NCI-H82 treated with DMSO at 0.1 percent for 48 hours (cell line): Measurements from ENCODE around the gene GPR148.
"Not testable (repeated sequence)": the region's sequence is repeated elsewhere in the genome, so short reads cannot be mapped to it uniquely, and the experiment has no call there.

ENCODE experiments used
- DNase-seq: peaks from one replicate; lab custom pipeline; 2025; ENCODE audit not compliant: unreplicated experiment; lab: John Stamatoyannopoulos, UW

The GPR148 gene, protein sequence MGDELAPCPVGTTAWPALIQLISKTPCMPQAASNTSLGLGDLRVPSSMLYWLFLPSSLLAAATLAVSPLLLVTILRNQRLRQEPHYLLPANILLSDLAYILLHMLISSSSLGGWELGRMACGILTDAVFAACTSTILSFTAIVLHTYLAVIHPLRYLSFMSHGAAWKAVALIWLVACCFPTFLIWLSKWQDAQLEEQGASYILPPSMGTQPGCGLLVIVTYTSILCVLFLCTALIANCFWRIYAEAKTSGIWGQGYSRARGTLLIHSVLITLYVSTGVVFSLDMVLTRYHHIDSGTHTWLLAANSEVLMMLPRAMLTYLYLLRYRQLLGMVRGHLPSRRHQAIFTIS

DNA sequence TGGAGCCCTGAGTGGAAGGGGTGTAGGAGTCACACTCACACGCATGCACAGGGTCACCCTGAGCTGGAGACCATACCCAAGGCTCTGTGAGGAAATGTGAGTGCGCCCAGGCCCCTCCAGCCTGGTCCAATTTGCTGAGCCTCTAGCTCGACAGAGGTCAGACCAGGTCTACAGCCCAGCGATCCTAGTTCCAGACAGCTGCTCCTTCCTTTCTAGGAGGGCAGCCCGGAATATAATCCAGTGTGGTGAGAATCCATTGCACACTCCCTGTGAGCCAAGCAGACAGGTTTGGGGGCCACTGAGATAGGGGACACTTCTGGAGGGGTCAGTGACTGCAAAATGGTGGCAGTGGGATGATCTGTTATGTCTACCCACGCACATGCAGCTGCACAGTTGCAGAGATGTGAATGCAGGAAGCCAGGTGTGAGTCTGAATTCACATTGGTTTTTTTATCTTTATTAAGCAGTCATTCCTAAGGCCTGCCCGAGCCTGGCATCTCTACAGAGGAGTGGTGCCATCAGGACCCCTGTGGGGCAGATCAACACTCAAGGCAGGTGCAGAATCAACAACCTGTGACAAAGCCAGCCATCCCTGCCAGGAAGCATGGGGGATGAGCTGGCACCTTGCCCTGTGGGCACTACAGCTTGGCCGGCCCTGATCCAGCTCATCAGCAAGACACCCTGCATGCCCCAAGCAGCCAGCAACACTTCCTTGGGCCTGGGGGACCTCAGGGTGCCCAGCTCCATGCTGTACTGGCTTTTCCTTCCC is at the start of gene GPR148:
Gene GPR148, plus strand, starts transcription at position 522 of the 768 bp plus-strand sequence. Its CDS starts 82 bp downstream, at position 604.
- DNase-seq: no peak

DNA sequence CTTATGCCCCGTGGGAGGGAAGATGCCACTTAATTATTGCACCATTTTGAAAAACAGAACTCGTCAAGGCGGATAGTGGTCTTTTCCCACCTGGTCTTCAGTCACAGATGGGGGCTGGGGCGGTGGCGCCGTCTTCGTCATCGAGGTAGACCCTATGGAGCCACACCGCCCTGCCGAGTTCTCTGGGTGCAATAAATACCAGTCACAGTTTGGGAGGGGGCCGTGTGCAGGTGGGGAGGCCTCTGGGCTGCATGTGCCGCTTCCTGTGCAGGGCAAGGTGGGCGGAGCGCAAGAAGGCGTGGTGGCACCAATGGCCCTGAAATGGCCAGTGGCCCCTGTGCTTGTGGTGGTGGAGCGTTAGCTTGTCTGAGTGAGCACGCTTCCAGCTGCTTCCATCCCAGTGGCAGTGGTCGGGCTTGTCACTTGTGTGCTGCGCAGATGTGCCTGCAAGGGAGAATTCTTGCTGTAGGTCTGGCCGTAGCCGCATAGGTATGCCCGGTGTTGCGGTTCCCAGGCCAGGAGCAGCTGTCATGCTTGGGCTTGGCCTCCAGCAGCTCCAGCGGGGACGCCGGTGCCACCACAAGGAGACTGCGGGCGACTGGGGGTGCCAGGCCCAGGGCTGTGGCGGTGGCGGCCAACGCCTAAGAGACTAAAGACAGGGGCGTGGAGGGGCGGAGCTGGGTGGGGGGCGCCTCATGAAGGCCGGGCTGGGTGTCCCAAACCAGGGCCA is 36.7 kb upstream of the GPR148 start:
- DNase-seq: not testable (repeated sequence)

DNA sequence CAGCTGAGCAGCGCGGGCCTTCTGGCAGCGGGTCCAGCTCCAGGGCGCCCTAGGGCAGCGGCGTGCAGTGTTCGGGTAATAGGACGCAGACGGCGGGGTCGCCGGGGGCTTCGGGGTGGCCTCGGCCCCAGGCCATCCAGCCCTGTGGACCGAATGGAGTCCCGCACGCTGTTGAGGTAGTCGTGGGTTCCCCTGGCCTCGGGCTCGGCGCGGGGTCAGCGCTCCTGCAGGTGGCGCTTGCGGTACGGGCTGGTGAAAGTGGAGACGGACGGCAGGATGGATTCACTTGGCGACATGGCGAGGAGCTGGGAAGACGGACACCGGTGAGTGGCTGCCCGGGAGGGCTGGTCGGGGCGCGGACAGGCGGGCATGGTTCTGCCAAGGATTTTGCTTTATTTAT is 35.4 kb upstream of the GPR148 start:
- not testable (repeated sequence) for DNase-seq

DNA sequence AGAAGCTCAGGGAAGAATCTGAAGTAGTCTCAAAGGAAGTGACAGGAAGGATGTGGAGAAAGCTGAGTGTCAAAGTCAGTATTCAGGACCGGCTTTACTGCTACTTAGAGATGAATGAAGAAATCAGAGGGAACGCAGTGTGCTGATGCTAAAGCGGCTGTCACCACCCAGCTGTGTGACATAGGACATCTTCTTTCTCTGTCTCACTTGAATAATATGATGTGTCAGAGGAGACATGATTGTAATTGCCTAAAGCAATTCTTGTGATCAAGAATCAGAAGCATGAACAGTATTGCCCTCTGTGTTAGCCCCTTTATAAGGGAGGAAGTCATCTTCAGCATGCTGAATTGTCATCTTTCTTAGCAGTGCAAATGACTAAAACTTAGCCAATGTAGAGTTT is 25.6 kb upstream of the GPR148 start:
- DNase-seq: not testable (repeated sequence)

DNA sequence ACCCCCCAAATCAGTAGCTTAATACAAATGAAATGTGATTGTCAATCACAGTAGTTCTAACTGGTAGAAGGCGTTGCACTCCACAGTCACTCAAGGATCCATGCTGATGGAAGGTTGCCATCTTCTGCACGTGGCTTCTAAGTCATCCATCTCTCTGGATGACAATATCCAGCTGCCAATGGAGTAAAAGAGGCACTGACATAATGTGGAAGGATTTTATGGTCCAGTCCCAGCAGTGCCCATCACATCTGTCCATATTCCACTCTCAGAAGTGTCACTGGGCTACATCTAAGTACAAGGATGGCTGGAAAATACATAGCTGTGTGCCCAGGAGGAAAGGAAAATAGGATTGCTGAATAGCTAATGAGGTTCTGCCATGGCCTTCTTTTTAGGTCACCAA is 14.1 kb upstream of the GPR148 start:
- DNase-seq: not testable (repeated sequence)

DNA sequence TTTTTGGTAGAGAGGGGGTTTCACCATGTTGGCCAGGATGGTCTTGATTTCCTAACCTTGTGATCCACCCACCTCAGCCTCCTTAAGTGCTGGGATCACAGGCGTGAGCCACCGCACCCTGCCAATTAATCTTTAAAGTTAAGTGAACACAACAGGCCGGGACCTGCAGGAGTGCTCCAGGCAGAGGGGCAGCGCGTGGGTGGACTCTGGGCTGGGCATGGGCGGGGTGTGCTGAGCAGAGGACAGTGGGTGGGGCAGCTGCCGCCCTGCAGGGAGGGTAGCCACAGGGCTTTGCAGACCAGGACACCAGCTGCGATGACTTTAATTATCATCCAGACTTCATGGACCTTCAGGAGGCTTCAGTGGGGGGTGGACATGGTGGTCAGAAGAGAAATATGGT is 8.8 kb upstream of the GPR148 start:
- no peak for DNase-seq

DNA sequence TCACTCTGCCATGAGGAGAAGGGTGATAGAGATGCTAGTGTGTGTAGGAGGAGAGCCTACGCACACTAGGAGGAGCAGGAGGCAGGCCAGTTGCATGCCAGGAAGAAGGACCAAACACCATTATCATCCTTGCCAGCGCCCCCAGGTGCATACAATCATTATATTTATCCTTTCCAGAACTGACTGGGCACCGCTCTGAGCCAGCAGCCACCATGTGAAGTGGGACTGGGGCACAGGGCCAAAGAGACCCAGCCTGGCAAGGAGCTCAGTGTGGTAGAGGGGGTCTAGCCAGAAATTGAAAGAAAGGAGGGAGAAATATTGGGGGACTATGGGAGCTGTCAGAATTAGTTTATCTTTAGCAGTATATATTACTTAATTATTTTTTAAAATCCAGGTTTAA is 8.3 kb upstream of the GPR148 start:
- DNase-seq: no peak

DNA sequence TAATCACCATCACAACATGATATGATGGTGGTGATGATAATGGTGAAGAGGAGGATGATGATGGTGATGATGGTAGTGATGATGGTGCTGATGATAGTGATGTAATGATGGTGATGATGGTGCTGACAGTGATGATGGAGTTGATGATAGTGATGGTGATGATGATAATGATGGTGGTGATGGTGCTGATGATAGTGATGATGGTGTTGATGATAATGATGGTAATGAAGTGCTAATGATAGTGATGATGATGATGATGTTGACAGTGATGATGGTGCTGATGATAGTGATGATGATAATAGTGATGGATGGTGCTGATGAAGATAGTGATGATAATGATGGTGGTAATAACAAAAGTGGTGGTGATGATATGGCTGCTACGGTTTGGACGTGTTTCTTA is 4.4 kb upstream of the GPR148 start:
- DNase-seq: no peak

DNA sequence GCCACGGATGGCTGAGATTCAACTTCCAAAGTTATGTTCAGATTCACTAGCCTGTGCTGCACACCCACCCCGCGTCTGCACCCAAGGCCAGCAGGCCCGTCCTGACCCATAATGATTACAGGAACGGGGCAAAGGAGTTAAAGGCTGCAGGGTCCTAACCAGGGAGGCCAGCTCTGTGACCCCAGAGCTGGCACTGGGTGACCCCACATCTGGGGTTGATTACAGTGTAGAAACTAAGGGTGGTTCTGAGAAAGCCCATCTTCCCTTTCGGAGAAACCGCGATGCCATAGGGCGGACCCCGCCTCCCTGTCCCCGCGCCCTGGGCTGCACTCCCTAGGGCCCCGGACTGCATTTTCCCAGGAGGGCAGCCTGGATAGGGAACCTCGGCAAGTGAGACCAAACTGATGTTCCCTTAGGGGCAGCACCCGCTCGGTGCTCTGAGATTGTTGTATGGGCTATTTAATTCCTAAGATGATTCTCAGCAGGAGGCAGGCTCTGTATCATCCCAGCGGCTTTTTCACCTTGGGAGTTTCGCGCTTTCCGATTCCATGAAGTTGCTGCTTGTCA is 2.2 kb upstream of the GPR148 start:
- no peak for DNase-seq

DNA sequence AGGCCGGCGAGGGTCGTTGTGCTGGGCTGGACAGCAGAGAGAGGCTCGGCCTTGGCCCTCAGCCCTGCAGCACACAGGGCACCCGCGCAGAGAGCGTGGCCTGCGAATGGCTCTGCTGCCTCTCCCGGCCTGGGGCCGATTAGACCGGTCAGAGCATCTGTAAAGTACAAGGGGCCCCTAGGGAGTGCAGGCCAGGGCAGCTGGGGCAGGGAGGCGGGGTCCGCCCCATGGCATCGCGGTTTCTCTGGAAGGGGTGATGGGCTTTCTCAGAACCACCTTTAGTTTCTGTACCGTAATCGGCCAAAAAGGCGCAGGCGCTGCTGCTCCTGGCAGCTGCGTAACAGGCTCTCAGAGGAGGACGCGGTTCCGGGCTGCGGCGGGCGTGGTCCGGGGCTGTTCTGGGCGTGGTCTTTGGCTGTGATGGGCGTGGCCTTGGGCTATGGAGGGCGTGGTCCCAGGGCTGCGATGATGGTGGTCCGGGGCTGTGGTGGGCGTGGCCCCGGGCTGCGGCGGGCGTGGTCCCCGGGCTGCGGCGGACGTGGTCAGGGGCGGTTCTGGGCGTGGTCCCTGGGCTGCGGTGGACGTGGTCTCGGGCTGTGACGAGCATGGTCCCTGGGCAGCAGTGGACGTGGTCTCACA is 1.5 kb upstream of the GPR148 start:
- DNase-seq: peak; percentile 84

DNA sequence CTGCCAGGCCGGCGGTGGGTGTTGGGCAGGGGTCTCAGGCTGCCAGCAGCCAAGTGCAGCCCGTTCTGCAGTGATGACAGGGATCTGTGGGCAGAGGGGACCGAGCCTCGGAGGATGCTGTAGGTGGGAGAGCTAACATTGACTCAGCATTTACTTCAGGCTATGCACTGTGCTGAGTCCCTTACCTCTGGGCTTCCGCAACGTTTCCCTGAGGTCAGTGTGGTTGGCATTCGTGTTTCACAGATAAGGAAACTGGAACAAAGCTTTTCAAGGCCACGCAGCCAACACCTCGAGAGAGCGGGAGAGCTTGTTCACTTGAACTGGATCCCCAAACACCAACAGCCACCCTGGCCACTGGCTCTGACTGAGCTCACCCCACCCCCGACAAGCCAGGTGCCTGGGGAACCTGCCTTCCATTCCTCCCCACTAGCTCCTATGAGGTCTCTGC is 839 bp upstream of the GPR148 start:
- DNase-seq: no peak

DNA sequence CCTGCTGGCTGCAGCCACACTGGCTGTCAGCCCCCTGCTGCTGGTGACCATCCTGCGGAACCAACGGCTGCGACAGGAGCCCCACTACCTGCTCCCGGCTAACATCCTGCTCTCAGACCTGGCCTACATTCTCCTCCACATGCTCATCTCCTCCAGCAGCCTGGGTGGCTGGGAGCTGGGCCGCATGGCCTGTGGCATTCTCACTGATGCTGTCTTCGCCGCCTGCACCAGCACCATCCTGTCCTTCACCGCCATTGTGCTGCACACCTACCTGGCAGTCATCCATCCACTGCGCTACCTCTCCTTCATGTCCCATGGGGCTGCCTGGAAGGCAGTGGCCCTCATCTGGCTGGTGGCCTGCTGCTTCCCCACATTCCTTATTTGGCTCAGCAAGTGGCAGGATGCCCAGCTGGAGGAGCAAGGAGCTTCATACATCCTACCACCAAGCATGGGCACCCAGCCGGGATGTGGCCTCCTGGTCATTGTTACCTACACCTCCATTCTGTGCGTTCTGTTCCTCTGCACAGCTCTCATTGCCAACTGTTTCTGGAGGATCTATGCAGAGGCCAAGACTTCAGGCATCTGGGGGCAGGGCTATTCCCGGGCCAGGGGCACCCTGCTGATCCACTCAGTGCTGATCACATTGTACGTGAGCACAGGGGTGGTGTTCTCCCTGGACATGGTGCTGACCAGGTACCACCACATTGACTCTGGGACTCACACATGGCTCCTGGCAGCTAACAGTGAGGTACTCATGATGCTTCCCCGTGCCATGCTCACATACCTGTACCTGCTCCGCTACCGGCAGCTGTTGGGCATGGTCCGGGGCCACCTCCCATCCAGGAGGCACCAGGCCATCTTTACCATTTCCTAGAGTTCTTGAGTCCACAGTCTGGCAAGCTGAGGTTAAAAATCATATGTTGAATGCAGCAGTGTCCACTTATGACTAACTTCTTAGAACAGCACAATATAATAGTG is 741 bp downstream of the GPR148 start:
- DNase-seq: no peak

DNA sequence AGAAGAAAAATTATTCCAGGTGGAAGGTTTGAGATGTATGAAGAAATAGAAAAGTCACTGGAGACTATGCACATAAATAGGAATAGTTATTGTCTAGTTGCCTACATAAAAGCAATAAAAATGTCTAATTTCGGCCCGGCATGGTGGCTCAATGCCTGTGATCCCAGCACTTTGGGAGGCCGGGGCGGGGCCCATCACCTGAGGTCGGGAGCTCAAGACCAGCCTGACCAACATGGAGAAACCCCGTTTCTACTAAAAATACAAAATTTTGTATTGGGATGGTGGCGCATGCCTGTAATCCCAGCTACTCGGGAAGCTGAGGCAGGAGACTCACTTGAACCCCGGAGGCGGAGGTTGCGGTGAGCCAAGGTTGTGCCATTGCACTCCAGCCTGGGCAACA is 3.4 kb downstream of the GPR148 start:
- DNase-seq: not testable (repeated sequence)

DNA sequence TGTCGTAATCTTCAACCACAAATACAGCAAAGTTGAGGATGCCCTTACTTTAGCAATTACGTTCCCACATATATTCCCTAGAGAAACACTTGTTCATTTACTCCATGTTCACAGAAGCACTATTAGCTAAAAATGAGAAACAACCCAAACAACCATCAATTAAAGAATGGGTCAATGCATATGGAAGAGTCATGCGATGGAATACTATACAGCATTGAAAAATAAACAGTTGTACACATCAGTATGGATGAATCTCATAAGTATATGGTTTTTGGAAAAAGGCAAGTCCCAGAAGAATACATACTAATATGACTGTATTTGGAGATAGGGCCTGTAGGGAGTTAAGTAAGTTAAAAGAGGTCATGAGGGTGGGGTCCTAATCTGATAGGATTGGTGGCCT is 6.3 kb downstream of the GPR148 start:
- no peak for DNase-seq

DNA sequence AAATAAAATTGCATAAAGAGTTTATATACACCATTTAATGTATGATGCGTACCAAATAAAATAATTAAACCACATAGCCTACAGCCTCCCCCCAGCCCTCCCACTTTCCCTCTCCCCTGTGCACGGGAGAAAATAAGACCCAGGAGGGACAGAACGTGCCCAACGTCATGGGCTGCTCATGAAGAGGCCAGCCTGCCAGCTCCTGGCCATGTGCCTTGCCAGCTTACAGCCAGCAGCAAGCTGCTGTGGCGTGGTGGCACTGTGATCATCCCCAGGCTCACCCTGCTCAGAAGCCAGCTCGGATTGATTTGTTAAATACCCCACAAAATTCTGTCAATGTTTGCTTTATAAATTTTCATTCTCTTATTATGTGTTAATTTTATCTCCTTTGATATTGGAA is 7.6 kb downstream of the GPR148 start:
- DNase-seq: no peak

DNA sequence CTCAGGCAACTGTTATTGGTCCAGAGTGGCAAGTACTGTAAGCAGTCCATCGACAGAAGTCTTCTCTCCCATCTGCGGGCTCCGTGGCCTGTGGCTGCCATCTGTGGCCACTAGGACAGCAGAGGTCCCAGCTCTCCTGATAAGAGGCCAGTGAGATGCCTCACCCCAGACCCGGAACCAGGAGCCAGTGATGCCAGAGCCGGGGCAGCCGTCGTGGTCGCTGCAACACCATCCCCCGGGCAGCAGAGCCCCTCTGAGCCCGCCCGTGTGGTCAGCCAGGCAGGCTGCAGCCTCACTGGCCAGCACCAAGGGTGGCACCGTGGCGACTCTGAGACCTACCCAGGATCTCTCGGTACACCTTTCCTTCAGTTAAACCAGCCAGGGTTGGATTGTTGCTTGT is 8.7 kb downstream of the GPR148 start:
- DNase-seq: no peak

DNA sequence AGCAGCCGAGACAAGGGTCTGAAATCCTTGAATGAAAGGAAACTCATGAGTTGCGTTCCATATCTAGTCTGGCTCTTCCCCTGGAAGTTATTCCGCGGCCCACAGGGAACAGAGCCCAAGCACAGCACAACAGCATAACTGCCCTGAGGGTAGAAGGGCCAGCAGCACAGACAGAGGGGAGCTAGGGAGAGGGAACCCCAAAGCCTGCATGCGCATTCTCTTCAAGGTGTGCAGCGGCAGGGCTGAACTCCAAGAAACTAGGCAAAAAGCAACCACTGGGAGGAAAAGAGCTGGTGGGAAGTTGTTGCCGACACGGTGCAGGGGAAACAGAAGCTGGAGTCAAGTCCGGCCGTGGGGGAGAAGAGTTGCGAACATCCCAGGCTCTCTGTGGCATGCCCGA is 11.8 kb downstream of the GPR148 start:
- DNase-seq: no peak

DNA sequence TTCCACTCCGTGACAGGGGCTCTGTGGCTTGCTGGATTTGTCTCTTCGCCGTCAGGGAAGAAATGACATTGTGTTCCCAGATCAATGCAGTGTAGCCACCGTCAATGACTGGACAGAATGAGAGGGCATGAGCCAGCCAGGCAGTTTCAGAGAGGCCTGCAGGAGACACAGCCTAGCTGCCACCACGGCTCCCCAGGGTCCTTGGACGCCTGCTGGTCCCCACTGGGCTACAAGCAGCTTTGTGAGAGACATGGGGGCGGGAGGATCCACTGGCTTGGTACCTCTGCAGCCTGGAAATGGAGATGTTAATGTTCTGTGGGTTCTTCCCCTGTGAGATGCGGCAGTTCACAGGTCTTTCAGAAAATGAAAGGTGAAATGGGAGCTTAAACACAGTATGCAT is 14.4 kb downstream of the GPR148 start:
- DNase-seq: no peak

DNA sequence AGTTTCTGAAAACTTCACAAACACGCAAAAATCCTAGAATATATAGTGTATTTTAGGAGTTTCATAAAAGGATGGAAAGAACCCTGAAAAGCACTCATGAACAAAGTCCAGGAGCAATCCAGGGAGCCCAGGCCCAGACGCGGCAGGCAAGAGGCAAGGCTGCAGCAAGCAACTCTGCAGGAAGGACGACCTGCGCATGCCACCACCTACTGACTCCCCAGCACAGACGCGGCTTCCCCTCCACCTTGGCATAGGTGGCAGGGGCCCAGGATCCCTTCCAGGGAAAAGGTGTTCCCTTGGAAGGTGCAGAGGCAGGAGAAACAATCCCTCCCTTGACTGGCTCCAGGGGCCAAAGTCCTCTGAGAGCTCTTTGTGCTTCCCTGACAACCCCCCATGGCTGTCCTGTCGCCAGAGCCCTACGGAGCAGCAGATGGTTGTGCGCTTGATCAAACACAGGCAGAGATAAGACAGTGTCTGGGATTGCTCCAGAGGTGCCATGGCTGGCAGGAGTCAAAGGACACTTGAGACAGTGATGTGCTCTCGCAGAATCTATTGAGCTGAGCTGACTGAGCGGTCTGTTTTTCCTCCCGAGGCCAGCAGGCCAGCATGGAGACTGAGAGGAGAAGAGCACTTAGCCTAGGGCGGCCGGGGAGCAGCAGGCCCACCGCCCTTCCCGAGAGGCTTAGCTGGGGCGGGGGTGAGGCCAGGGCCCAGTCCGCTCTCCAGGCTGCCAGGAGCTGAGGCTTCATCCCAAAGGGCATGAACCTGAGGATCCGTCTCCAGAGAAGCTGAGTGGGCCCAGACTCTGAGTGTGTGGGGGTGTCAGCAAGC is 15.6 kb downstream of the GPR148 start:
- no peak for DNase-seq
